Panc1 (cell line): ENCODE measurements around the gene GALNT15. TPM values are rescaled to one million over a fixed set of nuclear protein-coding genes. Genes with fewer than 3 reads are reported as not detected.

Experiments
- ATAC-seq: fragments of 200-7000 bp; cut with Tn5 transposase; 2 replicates; pipeline ENCODE4 v1.9.1; 2020; ENCODE audit warnings: mild to moderate bottlenecking, moderate library complexity
- BruUV-seq: library from RNA; stranded (reverse); fragments of 400-500 nt; replicated peaks from 2 replicates; lab custom pipeline; 2021; lab: Mats Ljungman, UMichigan
- CTCF ChIA-PET: fragments of 300-600 bp; sonication (Branson Sonifier 250); formaldehyde crosslinking; loops from one replicate; lab custom pipeline; 2022; ENCODE audit warnings: antibody characterized with exemption; lab: Charles Lee
- POLR2A ChIA-PET: fragments of 300-600 bp; sonication (Branson Sonifier 250); formaldehyde crosslinking; loops from one replicate; lab custom pipeline; 2022; ENCODE audit warnings: antibody characterized with exemption; lab: Charles Lee
- DNase-seq: peaks from one replicate; pipeline ENCODE4 v3.0.0-alpha.2; 2010; ENCODE audit warnings: low read depth, low spot score
- H3K27ac ChIP-seq: 2 replicates; pipeline ENCODE4 v1.5.1; 2011; ENCODE audit warnings: mild to moderate bottlenecking, low read length, inconsistent platforms
- H3K27me3 ChIP-seq: fragments of 200-500 bp; sonication (Bioruptor generic); 2 replicates; pipeline ENCODE4 v1.6.0; 2014; ENCODE audit warnings: low read length, inconsistent platforms; ENCODE audit not compliant: control insufficient read depth, insufficient read depth
- H3K36me3 ChIP-seq: fragments of 200-500 bp; sonication (Bioruptor generic); 2 replicates; pipeline ENCODE4 v1.5.1; 2014; ENCODE audit warnings: inconsistent platforms, mild to moderate bottlenecking, low read length, moderate library complexity; ENCODE audit not compliant: control insufficient read depth, insufficient read depth
- H3K4me1 ChIP-seq: 2 replicates; pipeline ENCODE4 v1.5.1; 2011; ENCODE audit warnings: inconsistent platforms, mild to moderate bottlenecking, low read length, moderate library complexity; ENCODE audit not compliant: control insufficient read depth, insufficient read depth
- H3K4me3 ChIP-seq, 2 experiments: 2 replicates each; pipeline ENCODE4 v1.5.1; 2011 to 2012; ENCODE audit warnings: low read depth in 2 of 2, low read length in 2 of 2, mild to moderate bottlenecking in 2 of 2, inconsistent platforms in 1 of 2, moderate library complexity in 1 of 2
- H3K9me3 ChIP-seq: fragments of 200-500 bp; sonication (Bioruptor generic); 2 replicates; pipeline ENCODE4 v1.5.1; 2014; ENCODE audit warnings: low read depth, mild to moderate bottlenecking, inconsistent platforms, low read length, moderate library complexity; ENCODE audit not compliant: control insufficient read depth, insufficient read depth
- POLR2AphosphoS5 ChIP-seq: IDR thresholded peaks from 2 replicates; pipeline ENCODE4 v1.6.1; 2012; ENCODE audit warnings: mild to moderate bottlenecking, low read depth, low read length, moderate library complexity
- SIN3A ChIP-seq: IDR thresholded peaks from 2 replicates; pipeline ENCODE4 v1.6.1; 2012; ENCODE audit warnings: low read depth, mild to moderate bottlenecking, low read length, moderate library complexity, borderline replicate concordance; ENCODE audit not compliant: insufficient read depth
- TCF7L2 ChIP-seq: IDR thresholded peaks from 2 replicates; pipeline ENCODE4 v1.6.1; 2011; ENCODE audit warnings: mild to moderate bottlenecking, low read depth, low read length, inconsistent platforms
- in situ Hi-C: cut with HindIII; loops from 2 replicates; pipeline ENCODE4 v1.10.0; 2016; ENCODE audit warnings: low sequenced_read_pairs, low pct_unique_long_range_greater_than_20kb
- intact Hi-C: fragments of 100-400 bp; cut with micrococcal nuclease; formaldehyde crosslinking; loops from one replicate; pipeline ENCODE4 v1.10.0; 2022; ENCODE audit not compliant: unreplicated experiment
- total RNA-seq: library from RNA; stranded (reverse); gene quantifications from one replicate; pipeline ENCODE4 v1.2.1, GENCODE V29; 2021; ENCODE audit not compliant: unreplicated experiment
- TF ChIP-seq, protein P1 (sequence below): fragments of 450-650 bp; IDR thresholded peaks from 2 replicates; pipeline ENCODE4 v1.5.1; 2017; ENCODE audit warnings: mild to moderate bottlenecking
- TF ChIP-seq, protein P2 (sequence below), 2 experiments: IDR thresholded peaks; 2 replicates each; pipeline ENCODE4 v1.6.1; 2011 to 2012; ENCODE audit warnings: low read depth in 2 of 2, control low read depth in 1 of 2, low read length in 1 of 2, mild to moderate bottlenecking in 1 of 2, moderate library complexity in 1 of 2; ENCODE audit not compliant: insufficient read depth in 1 of 2

Gene GALNT15
- total RNA-seq, 1 experiment from 2014 or later: 0.10 TPM

DNA sequence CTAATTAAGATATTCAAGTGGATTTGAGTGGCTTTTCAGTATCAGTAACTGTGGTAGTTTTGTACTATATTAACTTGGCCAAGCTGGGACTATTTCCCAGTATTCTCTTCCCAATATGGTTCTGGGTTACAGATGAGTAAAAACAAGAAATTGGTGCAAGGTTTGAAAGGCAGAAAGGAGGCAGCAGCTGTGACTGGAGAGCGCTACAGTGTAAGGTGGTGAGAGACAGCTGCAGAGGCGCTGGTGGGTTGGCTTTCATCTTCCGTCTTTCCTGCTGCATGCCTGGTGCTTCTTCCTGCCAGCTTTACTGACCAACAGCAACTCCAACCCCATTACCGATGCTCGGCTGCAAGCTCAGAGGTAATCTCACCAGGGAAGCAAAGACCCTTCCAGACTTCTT, 80.4 kb downstream of the GALNT15 start:
- TF ChIP-seq POLR2AphosphoS5: no peak
- no peak for TF ChIP-seq SIN3A
- TF ChIP-seq, protein P1, sequence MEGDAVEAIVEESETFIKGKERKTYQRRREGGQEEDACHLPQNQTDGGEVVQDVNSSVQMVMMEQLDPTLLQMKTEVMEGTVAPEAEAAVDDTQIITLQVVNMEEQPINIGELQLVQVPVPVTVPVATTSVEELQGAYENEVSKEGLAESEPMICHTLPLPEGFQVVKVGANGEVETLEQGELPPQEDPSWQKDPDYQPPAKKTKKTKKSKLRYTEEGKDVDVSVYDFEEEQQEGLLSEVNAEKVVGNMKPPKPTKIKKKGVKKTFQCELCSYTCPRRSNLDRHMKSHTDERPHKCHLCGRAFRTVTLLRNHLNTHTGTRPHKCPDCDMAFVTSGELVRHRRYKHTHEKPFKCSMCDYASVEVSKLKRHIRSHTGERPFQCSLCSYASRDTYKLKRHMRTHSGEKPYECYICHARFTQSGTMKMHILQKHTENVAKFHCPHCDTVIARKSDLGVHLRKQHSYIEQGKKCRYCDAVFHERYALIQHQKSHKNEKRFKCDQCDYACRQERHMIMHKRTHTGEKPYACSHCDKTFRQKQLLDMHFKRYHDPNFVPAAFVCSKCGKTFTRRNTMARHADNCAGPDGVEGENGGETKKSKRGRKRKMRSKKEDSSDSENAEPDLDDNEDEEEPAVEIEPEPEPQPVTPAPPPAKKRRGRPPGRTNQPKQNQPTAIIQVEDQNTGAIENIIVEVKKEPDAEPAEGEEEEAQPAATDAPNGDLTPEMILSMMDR: no peak
- TF ChIP-seq, protein P2, sequence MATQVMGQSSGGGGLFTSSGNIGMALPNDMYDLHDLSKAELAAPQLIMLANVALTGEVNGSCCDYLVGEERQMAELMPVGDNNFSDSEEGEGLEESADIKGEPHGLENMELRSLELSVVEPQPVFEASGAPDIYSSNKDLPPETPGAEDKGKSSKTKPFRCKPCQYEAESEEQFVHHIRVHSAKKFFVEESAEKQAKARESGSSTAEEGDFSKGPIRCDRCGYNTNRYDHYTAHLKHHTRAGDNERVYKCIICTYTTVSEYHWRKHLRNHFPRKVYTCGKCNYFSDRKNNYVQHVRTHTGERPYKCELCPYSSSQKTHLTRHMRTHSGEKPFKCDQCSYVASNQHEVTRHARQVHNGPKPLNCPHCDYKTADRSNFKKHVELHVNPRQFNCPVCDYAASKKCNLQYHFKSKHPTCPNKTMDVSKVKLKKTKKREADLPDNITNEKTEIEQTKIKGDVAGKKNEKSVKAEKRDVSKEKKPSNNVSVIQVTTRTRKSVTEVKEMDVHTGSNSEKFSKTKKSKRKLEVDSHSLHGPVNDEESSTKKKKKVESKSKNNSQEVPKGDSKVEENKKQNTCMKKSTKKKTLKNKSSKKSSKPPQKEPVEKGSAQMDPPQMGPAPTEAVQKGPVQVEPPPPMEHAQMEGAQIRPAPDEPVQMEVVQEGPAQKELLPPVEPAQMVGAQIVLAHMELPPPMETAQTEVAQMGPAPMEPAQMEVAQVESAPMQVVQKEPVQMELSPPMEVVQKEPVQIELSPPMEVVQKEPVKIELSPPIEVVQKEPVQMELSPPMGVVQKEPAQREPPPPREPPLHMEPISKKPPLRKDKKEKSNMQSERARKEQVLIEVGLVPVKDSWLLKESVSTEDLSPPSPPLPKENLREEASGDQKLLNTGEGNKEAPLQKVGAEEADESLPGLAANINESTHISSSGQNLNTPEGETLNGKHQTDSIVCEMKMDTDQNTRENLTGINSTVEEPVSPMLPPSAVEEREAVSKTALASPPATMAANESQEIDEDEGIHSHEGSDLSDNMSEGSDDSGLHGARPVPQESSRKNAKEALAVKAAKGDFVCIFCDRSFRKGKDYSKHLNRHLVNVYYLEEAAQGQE (IDR thresholded peaks at IDR 0.05; ENCODE audit: insufficient read depth in 1 of 2, low read depth in 2 of 2, low read length in 1 of 2): no peak
- no peak for TF ChIP-seq TCF7L2

DNA sequence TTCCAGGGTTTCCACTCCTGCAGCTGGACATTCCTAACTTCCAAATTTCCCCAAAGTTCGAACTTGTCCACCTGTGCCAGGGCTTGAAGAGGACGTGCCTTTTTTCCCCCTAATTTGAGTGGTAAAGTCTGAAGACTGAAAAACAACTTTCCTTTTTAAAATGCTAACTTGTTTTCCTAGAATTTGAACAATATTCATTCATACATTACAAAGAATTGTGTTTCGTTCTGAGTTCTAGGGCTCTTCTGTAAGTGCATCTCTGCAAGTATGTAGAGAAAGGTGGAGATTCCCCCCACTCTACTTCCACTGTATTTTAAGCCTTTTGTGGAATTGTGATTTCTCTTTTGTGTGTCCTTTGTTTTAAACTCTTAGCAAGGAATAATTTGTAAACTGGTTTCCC, 80.8 kb downstream of the GALNT15 start:
- ATAC-seq (no peak), DNase-seq (no peak)
- H3K4me3 ChIP-seq: no peak overlapping the region
- in situ Hi-C loops (no loop called here), intact Hi-C loops (no loop called here)
- BruUV-seq: no TSS peak
- H3K4me1 ChIP-seq: no peaks in the 10 kb centered on the region
- H3K27ac ChIP-seq: no peak overlapping the region
- POLR2A ChIA-PET: interaction anchor here (0.6 kb wide), 1 partner anchor 27 kb away, joined by 3 read pairs; no protein-coding TSS in a partner anchor
- peaks cover 7% of the 10 kb centered on the region for H3K36me3 ChIP-seq
- CTCF ChIA-PET: no interaction called here
- no peaks in the 10 kb centered on the region for H3K9me3 ChIP-seq
- TF ChIP-seq, protein P2 (IDR thresholded peaks at IDR 0.05; ENCODE audit: insufficient read depth in 1 of 2, low read depth in 2 of 2, low read length in 1 of 2): no peak
- TF ChIP-seq TCF7L2 (no peak), POLR2AphosphoS5 (no peak), SIN3A (no peak)
- TF ChIP-seq, protein P1: no peak
- H3K27me3 ChIP-seq: no peaks in the 10 kb centered on the region

More for the DNA sequence above, 80.4 kb downstream of the GALNT15 start:
- H3K36me3 ChIP-seq: peaks cover 5% of the 10 kb centered on the region
- intact Hi-C loops (no loop called here), in situ Hi-C loops (no loop called here)
- no TSS peak for BruUV-seq
- ChIA-PET CTCF (no interaction called here), POLR2A (no interaction called here)
- H3K4me1 ChIP-seq: no peaks in the 10 kb centered on the region
- no peaks in the 10 kb centered on the region for H3K9me3 ChIP-seq
- DNase-seq (no peak), ATAC-seq (no peak)
- H3K27me3 ChIP-seq: no peaks in the 10 kb centered on the region
- H3K4me3 ChIP-seq: no peak overlapping the region
- no peak overlapping the region for H3K27ac ChIP-seq
